Activated CD8-positive, alpha-beta memory T cell treated with anti-CD3 and anti-CD28 coated beads, Interleukin-2, amount 50 U/mL, for 24 hours (primary cell): ENCODE measurements around the gene SLC16A12.
"Not testable (repeated sequence)": the region's sequence is repeated elsewhere in the genome, so short reads cannot be mapped to it uniquely, and the experiment has no call there.

ENCODE experiments used
- DNase-seq: peaks from one replicate; pipeline ENCODE4 v3.0.0-alpha.2; 2020; ENCODE audit errors: extremely low read depth

SLC16A12 gene

DNA sequence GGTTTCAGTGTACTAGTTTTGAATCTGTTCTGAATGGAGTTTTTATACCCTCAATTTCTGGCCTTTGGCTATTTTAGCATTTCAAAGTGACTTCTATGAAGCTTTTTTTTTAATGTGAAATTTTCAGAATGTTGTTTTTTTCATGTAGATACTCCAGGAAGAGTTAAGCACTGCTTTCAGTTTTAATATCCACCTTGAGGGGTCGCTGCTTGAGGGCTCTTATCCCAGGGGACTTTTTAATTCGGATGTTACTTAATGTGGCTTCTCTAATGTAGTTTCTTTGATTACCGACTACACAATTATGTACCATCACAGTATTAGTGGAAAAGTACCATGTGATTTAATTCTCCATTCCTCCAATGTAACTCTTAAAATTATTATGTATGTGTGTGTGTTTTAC, 115.8 kb downstream of the SLC16A12 start:
- DNase-seq: no peak

DNA sequence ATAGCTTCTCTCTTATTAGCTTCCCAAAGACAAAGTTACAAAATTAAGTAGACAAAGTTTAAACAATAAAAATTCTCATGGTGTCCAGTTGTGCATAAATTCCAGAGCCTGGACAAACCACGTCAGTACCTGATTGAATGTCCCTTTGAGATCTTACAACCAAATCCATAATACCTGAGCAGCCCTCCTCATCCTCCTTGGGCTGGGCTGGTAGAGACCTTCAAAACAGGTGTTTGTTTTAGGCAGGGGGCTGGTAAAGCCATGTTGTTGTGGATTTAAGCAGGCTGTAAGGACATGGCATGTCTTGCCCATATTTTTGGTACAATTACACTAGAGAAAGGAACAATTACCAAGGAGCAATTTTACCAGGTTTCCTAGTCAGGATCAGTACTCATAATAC, 118.9 kb downstream of the SLC16A12 start:
- DNase-seq: no peak

DNA sequence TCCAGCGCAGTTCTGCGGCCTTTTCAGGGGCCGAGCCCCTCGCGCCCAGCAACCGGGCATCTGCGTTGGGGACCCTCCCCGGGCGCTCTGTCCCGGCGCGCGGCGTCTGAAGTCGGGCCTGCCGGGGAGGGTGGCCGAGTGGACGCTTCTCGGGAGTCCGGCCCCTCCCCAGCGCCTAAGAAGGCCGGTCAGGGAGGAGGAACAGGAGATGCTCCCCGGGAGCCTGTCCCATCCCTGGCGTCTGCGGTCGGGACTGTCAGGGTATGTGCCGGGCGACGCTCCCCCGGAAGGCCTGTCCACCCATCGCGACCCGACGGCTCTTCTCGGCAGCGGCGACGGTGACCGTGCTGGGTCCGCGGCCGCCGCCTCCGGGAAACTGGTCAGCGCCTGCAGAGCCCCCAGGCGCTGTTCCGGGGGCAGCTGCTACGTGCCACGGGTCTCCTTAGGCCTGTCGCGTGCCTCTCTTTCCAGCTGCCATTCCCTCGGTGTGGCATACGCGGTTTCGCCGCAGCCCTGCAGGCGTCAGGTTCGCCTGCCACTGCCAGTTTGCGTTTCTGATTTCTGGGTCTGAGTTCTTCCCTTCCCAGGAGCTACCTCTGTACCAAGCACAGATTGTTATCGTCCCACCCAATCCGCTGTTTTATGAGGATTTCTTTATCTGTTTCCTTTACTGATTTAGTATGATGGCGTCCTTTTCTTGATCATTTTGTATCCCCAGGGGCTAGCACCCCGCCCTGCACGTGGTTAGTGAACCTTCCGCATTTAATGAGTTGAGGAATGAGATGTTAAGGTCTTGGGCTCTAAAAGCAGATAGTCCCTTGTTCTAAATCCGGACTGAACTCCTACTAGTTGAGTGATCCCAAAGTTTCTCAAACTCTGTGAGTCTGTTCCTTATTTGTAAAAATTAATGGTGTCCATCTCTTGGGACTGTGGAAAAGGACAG, 120.2 kb downstream of the SLC16A12 start:
- no peak for DNase-seq

DNA sequence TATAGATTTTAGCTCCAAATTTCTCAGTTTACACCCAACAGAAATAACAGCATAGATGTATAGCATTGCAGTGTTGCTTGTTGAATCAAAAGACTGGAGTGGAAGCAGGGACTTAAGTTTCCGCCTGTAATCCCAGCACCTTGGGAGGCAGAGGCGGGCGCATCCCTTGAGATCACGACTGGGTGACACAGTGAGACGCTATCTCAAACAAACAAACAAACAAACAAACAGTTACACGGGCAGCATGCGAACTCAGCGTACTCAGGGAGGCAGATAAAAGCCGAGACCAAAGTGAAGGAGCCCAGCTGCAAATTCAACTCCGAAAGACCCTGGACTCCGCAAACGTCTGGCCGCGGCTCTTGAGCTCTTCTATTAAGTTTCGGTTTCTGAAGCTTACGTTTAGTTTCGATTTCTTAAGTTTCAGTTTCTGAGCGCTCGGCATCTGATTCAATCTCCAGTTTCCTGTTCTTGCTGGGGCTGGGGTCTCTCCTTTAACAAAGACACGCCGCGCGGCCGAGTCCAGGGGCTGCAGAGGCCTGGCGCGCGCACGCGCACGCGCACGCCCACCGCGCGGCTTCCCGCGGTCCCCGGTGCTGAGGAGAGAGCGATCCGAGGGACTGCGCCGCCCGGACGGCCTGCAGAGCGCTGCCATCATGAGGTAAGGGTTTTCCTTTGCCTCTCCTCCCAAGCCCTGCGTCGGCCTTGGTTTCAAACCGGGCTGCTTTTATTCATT, 121.1 kb downstream of the SLC16A12 start, which contains the start of gene IFIT5:
Gene IFIT5, plus strand, starts transcription at position 423 of the 733 bp plus-strand sequence. Its CDS starts 231 bp downstream, at position 654.
- DNase-seq: no peak

DNA sequence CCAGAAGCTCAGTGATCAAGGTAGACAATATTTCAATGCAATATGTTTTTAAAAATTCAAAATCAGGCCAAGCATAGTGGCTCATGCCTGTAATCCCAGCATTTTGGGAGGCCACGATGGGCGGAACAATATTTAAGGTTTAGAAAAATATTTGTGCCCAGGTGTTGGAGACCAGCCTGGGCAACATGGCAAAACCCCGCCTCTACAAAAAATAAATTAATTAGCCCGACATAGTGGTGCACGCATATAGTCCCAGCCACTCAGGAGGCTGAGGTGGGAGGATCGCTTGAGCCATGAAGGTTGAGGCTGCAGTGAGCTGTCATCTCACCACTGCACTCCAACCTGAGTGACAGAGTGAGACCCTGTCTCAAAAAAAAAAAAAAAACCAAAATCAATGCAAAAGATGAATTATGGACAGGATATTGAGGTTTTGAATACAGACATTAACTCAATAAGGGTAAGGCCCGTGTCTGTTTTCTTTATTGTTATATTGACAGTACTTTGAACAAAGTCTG, 121.9 kb downstream of the SLC16A12 start:
- DNase-seq: no peak

DNA sequence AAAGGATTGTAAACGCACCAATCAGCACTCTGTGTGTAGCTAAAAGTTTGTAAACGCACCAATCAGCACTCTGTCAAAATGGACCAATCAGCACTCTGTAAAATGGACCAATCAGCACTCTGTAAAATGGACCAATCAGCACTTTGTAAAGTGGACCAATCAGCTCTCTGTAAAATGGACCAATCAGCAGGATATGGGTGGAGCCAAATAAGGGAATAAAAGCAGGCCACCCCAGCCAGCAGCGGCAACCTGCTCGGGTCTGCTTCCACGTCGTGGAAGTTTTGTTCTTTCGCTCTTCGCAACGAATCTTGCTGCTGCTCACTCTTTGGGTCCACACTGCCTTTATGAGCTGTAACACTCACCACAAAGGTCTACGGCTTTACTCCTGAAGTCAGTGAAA, 123.1 kb downstream of the SLC16A12 start:
- DNase-seq: not testable (repeated sequence)

DNA sequence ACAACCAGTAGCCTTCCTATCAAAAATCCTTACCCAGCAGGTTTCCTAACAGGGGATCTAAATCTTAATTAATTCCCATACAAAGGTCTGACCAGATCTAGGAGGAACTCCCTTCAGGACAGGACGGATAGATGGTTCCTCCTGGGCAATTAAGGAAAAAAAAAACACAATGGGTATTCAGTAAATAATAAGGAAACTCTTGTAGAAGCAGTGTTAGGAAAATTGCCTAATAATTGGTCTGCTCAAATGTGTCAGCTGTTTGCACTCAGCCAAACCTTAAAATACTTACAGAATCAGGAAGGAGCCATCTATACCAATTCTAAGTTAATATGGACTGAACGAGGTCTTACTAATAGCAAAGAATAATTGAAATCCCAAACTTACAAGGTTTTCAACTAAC, 124.3 kb downstream of the SLC16A12 start:
- DNase-seq: not testable (repeated sequence)

DNA sequence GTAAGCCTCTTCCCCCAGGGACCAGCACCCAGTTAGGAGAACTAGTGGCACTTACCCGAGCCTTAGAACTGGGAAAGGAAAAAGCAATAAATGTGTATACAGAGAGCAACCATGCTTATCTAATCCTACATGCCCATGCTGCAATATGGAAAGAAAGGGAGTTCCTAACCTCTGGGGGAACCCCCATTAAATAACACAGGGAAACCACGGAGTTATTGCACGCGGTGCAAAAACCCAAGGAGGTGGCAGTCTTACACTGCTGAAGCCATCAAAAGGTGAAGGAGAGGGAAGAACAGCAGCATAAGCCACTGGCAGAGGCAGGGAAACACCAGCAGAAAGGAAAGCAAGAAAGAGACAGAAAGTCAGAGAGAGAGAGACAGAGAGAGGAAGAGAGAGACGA, 124.8 kb downstream of the SLC16A12 start:
- DNase-seq: not testable (repeated sequence)

DNA sequence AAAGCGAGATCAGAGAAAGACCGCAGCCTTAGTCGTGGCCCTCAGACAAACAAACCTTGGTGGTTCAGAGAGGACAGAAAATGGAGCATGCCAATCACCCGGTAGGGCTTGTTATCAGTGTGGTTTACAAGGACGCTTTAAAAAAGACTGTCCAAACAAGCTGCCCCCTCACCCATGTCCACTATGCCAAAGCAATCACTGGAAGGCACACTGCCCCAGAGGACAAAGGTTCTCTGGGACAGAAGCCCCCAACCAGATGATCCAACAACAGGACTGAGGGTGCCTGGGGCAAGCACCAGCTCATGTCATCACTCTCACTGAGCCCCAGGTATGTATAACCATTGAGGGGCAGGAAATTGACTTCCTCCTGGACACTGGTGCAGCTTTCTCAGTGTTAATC, 126.1 kb downstream of the SLC16A12 start:
- not testable (repeated sequence) for DNase-seq

DNA sequence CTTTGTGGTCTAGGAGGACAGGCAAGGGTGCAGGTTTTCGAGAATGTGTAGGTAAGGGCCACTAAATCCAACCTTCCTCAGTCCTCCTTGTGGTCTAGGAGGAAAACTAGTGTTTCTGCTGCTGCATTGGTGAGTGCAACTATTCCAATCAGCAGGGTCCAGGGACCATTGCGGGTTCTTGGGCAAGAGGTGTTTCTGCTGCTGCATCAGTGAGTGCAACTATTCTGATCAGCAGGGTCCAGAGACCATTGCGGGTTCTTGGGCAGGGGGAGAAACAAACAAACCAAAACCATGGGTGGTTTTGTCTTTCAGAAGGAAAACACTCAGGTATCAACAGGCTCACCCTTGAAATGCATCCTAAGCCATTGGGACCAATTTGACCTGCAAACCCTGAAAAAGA, 127.6 kb downstream of the SLC16A12 start:
- not testable (repeated sequence) for DNase-seq

DNA sequence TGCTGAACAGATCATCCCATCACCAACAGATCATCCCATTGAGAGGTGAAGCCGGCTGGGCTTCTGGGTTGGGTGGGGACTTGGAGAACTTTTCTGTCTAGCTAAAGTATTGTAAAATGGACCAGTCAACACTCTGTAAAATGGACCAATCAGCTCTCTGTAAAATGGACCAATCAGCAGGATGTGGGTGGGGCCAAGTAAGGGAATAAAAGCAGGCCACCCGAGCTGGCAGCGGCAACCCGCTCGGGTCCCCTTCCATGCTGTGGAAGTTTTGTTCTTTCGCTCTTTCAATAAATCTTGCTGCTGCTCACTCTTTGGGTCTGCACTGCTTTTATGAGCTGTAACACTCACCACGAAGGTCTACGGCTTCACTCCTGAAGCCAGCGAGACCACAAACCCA, 129.2 kb downstream of the SLC16A12 start:
- not testable (repeated sequence) for DNase-seq

DNA sequence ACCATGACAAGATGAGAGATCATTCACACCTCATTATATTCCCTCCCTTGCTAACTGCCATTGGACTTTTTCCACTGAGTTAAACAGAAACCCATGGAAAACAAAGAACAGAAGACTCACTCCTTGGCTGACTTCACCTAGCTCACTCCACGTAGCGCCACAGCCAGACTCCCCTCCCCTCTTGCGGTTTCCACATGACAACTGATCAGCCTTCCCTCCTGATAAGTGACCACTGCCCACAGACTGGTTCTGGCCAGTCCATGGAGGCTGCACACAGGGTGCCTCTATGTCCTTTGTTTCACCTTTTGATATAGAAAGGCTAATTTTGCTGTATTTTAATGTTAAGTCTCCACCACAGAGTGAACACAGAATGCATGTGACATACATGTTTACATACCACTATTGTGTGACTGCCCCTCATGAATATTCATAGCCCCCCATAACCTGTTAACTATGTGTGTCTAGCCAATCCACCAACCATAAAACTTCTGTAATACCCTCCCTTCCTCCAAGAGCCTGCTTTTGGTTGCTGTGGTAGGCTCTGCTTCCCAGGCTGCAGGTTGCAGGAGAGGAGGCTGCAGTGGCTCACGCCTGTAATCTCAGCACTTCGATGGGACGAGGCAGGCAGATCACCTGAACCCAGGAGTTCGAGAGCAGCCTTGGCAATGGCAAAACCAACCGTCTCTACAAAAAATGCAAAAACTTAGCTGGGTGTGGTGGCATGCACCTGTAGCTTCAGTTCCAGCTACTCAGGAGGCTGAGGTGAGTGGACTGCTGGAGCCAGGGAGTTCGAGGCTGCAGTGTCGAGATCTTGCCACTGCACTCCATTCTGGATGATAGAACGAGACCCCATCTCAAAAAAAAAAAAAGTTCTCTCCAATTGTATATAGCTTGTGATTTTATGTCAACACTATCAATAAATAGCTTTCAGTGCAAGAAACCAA, 131.0 kb downstream of the SLC16A12 start:
- DNase-seq: no peak

DNA sequence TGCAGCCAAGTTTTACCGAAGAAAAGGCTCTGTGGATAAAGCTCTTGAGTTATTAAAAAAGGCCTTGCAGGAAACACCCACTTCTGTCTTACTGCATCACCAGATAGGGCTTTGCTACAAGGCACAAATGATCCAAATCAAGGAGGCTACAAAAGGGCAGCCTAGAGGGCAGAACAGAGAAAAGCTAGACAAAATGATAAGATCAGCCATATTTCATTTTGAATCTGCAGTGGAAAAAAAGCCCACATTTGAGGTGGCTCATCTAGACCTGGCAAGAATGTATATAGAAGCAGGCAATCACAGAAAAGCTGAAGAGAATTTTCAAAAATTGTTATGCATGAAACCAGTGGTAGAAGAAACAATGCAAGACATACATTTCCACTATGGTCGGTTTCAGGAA, 132.4 kb downstream of the SLC16A12 start:
- no peak for DNase-seq

DNA sequence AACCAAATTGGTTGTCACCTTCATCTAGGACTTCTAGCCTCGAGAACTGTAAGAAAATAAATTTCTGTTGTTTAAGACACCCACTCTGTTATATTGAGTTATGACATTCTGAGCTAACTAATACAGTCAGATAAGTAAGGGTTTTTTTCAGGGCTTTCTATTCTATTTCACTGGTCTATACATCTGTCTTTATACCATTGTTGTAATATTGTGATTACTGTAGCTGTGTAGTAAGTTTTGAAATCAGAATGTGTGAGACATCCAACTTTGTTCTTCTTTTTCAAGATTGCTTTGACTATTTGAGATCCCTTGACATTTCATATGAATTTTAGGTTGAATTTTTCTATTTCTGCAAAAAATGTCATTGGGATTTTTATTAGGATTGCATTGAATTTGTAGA, 135.4 kb downstream of the SLC16A12 start:
- DNase-seq: no peak

DNA sequence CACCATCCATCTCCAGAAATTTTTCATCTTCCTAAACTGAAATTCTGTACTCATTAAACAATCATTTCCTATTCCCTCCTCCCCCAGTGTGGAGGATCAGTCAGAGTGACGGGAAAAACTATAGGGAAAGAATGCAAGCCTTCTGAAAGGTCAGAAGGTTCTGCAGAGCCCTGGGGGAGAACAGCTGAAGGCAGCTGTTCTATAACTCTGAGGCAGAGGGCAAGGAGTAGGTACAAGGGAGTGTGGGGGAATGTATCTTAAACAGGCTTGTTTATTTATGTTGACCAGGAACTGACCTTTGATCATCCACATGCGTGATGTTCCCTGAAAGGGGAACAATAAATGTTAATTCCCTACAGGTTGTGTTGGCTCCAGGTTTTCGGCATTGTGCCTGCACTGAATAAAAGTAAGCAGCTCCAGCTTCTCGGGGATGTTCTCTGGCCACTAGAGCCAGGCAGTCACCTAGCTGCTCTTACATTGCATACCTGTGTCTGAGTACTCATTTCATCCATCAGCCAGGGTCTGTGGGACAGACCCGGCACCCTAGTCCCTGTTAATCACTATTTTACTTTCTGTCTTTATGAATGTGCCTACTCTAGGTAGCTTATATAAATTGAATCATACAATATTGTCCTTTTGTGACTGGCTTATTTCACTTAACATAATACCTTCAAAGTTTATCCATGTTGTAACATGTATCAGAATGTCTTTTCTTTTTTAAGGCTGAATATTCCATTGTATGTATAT, 137.2 kb downstream of the SLC16A12 start:
- no peak for DNase-seq

DNA sequence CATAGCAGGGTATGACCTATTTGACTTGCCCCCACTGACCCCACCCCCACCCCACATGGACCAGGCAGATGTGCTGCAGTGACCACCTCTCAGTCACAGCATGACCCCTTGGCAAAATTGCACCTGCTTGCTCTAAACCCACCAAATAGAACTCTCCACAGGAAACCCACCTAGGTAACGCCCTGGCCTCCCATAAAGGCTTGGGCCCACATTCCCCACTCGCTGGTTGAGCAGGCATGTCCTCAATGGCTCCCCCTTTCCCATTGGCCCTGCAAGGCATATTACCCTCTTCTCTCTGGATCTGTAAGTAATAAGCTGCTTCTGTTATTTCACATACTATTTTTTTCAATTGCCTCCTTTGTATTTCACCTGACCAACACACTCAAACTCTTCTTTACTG, 140.3 kb downstream of the SLC16A12 start:
- DNase-seq: no peak

DNA sequence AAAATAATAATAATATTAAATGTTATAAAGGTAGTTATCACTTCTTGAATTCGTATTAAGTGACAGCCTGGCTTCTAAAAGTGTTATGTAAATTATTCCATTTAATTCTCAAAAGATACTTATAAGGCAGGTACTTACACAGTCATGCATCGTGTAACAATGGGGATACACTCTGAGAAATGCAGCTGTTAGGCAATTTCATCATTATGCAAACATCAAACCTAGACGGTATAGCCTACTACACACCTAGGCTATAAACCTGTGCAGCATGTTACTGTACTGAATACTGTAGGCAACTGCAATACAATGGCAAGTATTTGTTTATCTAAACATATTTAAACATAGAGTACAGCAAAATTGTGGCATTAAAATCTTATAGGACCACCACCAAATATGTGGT, 141.5 kb downstream of the SLC16A12 start:
- DNase-seq: no peak

DNA sequence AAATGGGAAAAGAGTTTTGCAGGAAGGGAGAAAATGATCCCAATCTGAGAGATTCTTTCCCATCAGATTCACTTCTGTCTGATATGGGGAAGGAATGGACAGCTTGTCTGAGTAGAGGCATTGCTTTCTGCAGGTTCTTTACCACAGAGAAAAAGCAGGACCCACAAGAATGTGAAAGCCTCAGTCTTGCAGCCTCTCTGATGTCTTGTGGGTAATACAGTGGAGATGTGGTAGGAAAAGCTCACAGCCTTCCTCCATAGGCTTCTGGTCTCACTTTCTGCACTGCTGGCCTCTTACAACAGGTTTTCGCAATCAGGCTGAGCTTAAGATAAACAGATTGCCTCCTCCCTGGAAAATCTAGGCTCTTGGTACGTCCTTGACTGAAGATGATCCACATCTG, 142.4 kb downstream of the SLC16A12 start:
- DNase-seq: no peak

DNA sequence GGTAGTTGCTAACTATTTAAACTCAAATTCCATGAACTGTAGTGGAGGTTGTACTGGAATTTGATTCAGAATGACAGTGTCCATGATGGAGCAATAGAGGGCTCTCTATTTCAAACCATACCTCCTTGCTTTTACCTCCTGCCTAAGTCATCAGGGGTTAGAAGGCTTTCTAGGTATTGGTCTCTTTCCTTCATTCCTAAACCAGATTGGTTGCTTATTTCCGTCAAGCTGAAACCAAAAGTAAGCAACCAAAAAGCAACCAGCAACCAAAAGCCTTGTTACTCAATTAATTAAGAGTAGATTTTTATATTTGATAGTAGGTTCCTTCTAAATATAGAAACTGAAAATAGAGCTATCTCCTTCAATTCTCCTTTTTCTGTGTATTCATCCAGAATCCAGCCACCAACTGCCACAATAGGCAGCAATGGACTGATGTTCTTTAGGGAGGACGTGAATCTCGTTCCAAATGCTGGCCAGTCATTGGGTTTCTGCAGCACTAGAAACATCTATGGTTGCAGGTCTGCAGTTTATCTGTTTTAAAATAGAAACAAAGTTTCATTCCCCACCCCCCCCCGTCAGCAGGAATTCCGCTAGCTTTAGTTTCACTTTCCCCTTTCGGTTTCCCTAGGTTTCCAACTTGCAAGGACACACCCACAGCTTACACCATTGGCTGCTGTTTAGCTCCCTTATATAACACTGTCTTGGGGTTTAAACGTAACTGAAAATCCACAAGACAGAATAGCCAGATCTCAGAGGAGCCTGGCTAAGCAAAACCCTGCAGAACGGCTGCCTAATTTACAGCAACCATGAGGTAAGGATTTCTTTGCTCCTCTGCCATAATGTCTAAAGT, 143.3 kb downstream of the SLC16A12 start, which contains the start of gene IFIT1:
Gene IFIT1, plus strand, starts transcription at position 717 of the 850 bp plus-strand sequence. Its CDS starts 90 bp downstream, at position 807.
- DNase-seq: no peak

DNA sequence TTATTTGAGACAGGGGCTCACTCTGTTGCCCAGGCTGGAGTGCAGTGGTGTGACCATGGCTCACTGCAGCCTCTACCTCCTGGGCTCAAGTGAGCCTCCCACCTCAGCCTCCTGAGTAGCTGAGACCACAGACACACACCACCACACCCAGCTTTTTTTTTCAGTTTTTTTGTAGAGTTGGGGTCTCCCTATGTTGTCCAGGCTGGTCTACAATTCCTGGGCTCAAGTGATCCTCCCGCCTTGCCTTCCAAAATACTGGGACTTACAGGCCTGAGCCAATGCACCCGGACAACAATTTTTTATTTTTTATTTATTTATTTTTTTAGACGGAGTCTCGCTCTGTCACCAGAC, 144.2 kb downstream of the SLC16A12 start:
- not testable (repeated sequence) for DNase-seq
